Left kidney (tissue), 2 donors: ENCODE measurements around the gene ALK. TPM values are rescaled to one million over a fixed set of nuclear protein-coding genes. Genes with fewer than 3 reads are reported as not detected.

Source experiments
- DNase-seq: peaks from one replicate; pipeline ENCODE4 v3.0.0-alpha.2; 2013
- polyA plus RNA-seq: library from polyadenylated mRNA; unstranded; fragments of 120-200 nt; gene quantifications from one replicate; pipeline ENCODE4 v1.2.1, GENCODE V29; 2013; ENCODE audit not compliant: insufficient read length

Gene ALK
- polyA plus RNA-seq, 1 donor = 0.55 TPM

DNA sequence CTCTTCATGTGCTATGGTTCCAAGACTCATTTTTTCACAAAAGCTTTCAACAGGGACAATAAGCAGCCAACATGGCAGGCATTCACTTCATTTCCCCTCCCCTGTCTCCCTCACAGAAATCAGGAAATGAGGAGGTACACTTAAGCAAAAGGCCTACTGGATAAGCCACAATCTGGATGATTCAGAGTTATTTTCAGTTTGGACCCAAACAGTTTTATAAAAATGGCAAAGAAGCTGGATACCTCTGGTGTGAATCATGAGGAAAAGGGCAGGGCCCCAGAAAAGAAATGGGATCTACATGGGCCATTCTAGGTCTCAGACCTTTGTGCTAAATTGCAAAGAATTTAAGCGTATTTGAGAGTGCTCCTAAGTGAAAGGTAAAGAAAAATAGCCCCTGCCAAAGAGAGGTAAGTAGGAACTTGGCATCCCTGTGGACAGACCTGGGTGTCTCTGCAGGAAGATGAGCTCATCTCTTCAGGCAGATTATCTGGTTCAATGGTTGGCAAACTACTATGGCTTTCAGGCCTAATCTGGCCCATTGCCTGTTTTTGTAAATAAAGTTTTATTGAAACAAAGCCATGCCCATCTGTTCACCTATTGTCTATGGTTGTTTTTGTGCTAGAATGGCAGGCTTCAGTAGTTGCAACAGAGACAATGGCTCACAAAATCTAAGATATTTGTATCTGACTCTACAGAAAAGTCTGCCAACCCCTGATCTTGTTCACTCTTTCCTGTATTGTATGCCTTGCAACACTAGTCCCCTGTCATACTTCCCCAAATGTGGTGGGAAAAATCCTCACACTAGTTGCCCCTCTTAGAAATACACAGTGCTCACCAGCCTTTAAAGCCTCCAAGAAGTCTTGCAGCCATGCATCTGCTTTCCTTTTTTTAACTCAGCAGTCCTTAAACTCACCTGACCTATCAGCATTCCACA lies 315.0 kb downstream of the ALK start:
- DNase-seq = no peak

DNA sequence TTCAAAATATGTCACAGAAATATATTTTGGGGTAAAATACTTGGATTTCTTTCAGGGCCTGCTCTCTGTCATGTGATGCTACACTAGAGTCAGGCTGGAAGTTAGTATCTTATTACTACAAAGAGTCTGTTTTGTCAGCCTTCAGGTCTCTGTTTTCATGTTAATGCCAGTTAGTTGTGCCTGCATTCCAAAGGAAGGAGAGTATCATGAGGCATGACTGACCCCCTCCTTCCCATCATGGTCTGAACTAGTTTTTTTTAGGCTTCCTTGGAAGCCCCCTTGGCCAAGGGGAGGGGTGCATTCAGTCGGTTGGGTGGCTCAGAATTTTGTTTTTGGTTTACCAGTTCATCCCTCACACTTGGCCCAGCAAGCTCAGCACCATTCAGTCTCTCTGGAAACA lies 318.0 kb downstream of the ALK start:
- DNase-seq = no peak

- DNase-seq = no peak
These were observed 319.5 kb downstream of the ALK start for GRCh38 chr2:29601872-29602271.

DNA sequence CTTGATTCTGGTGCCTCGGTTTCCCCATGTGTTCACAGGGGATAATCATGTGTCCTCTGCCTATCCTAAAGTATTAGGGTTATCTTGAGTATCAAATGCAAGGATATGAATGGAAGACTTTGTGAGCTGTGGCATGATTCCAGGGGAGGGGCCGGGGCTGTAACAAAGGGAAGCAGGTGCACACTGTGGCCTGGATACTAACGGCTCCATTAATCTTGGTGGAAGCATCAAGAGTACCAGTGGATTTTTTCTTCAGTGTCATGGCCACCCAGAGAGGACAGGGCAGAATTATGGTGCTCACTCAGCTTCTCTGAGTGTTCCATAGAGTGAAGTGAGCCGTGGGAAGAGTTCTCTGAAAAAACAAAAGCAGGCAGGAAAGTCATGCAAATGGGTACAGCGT lies 320.1 kb downstream of the ALK start:
- no peak for DNase-seq

DNA sequence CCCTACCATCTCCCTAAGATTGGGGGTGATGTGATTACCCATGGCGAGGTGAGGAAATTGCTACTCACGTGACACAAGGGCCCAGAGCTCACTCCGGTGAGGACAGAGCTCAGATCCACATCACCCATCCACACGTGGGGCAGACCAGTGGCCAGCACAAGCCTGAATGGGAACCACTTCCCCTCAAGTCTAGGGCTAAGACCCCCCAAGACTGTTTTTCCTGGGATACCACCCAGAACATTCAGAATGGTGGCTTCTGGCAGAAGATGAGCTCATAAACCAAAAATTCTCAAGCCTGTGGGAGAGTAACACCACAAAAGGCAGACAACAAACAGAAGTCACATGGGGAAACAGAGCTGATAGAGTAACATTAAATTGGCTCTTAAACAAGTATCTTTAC lies 321.4 kb downstream of the ALK start:
- DNase-seq = no peak

DNA sequence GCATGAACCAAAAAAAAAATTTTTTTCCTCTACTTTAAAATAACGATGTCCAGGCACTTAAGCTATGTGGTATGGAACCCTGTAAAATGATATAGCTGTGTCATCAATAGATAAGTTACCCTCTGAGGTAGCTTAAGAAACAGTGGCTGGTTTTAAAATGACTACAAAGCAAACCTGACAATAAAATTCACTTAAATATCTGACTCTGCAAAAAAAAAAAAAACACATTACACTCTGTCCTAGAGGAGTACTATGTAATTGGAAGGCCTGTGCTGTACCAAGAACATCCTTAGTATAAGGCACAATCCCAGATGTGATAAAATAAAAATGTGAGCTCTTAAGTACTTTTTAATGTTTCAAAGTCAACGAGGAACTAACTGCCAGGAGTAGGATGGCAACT lies 322.4 kb downstream of the ALK start:
- DNase-seq = no peak

GRCh38 chr2:29597035-29597434 lies 324.4 kb downstream of the ALK start:
- peak; percentile 55 for DNase-seq

GRCh38 chr2:29596584-29596983 lies 324.8 kb downstream of the ALK start:
- DNase-seq = peak; percentile 5

GRCh38 chr2:29591600-29591999 lies 329.8 kb downstream of the ALK start:
- no peak for DNase-seq

DNA sequence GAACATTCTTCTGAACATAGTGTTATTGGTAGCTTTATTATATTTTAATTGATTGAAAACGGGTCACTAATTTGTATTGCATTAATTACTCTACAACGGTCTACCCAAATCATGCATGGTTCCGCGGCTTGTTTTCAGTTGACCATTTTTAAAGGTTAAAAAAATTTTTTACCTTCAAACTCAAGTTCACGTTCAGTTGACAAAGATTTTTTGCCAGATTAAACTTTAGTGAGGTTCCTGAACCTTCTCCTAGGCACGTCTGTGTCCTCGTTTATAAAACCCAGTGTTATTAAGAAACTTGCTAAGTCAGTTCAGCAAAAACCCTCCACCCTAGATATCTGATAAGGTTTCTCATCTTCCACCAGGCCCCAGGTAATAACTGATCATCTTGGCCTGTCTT lies 331.2 kb downstream of the ALK start:
- DNase-seq = no peak

GRCh38 chr2:29589440-29590103 lies 331.8 kb downstream of the ALK start:
- no peak for DNase-seq

- no peak for DNase-seq
These were observed 333.8 kb downstream of the ALK start for GRCh38 chr2:29587402-29588190.

DNA sequence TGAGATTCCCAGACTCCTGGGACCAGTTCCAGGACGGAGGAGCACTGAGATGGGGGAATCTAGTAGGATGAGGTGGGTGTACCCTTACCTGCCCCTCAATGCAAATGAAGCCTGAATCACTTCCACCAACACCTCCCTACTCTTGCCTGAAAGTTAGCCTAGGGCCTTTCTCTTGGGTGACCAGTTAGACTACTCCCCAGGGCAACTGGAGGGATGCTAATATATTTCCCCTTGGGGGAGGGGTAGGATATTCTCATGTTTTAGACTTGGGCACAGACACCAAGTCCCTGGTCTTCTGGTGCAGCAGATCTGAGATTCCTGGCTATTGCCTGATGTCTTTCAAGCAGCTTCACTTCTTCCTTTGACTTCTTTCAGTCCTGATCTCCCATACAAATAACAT lies 334.5 kb downstream of the ALK start:
- no peak for DNase-seq

DNA sequence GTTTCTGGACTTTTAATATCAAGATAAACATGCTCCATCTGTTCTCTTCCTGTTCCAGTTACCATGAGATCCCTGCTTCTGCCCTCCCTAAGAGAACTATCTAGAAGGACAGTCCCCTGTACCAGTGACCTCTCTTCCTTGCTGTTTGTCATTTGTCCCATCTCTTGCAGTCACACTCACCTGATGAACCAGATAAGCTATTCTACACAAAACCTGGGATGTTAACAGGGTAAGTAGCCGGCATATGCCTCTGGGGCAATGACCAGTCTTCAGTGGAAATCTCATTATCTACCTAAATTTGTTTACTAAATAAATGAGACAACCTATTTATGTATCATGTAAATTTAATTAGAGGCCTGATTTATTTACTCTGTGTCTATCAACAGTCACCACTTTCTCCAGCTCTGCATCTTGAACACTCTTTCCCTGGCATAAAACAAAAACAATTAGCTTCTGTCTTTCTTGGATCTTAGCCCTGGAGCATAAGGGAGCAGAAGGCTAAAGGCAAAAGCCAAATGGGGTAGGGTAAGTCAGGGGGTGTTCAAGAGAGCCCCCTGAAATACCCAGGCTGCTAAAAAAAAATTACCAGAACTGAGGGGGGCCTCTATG lies 337.7 kb downstream of the ALK start:
- no peak for DNase-seq

DNA sequence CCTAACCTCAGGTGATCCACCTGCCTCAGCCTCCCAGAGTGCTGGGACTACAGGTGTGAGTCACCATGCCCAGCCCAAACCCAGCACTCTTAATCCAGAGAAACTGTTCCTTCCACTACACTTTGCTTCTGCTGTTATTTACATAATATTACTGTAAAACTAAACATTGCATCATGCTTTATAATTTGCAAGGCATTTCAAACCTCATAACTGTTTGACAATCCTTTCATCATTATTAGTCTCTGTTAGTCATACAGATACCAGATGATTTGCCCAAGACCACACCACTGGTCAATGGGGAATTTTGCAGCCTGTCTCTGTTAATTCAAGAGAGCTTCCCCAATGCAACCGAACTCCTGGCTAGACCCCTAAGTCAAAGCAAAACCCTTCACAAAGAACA lies 338.3 kb downstream of the ALK start:
- no peak for DNase-seq

DNA sequence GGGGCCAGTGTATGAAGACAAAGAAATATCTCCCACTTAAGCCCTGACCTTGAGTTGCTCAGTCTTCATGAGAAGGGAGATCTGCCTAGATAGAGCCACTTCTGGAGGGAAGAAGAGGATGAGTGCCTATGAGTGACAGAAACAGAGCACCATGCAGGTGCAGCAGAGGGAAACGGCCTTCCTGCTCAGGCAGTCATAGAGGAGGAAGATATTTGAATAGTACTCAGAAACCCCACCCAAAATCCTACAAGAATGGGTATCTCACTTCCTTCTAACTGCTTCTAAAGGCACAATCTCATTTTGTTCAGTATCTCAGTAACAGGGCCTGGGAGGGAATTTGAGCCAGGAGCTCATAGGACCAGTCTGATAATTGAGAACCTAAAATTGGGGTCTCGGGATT lies 339.3 kb downstream of the ALK start:
- no peak for DNase-seq

GRCh38 chr2:29580223-29580622 lies 341.2 kb downstream of the ALK start:
- no peak for DNase-seq

DNA sequence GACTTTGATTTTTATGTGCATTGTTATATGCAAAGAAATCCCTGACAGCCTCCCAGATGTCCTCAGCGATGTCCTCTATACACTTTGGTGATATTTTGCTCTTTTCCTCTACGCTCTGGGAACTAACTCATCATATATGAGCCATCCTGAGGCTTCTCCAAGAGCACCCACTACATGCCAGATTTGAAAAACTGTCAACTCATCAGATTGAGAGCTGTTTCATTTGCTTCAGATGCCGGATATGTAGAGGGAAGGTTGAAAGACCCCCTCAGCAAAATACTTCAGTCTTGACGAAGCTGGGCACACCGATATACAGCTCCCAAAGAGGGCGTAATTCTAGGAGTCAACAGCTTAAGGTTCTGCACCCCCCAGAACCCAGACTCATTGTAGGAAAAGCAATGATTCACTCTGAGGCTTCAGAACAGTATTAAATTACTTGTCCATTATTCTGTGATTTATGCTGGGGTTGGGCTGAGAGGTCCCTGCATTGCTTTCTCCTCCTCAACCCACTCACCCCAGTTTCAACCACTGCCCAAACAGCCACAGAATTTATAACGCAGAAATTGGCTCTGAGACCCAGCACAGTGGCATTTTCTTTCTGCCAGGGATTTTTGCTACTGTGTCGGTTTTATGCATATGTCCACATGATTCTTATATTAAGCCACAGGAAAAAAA lies 341.8 kb downstream of the ALK start:
- no peak for DNase-seq

GRCh38 chr2:29578084-29578598 lies 343.2 kb downstream of the ALK start:
- no peak for DNase-seq

GRCh38 chr2:29576231-29576630 lies 345.2 kb downstream of the ALK start:
- DNase-seq = no peak

DNA sequence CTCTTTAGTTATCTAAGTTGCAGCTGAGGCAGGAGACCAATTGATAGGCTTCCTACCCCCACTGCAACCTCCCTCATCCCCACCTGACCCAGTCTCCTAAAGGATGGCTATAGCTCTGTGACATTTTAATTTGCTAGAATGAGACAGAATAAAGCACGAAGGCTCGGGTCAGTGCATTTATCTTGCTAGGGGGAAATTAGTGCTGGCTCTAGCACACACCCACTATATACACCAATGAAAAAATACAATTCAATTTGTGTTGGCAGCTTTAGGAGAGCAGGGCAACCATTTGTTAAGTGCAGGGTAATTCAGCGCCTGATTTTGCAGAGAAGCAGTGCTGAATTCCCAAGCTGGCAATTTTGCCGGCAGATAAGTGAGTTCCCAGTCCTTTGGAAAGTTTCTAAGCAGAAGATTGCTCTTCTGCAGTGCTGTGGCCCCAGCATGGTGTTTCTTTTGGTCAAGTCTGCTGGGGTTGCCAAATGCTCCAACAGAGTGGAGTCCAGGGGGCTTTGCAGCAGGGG lies 346.0 kb downstream of the ALK start:
- no peak for DNase-seq
